Fibroblast of villous mesenchyme (primary cell): ENCODE results near the gene SDHB. TPM values are rescaled to one million over a fixed set of nuclear protein-coding genes. Genes with fewer than 3 reads are reported as not detected.

Experiments
- DNase-seq: peaks from one replicate; pipeline ENCODE4 v3.0.0-alpha.2; 2010; ENCODE audit warnings: low read depth
- H3K4me3 ChIP-seq: 2 replicates; pipeline ENCODE4 v1.5.1; 2011; ENCODE audit warnings: low read depth, mild to moderate bottlenecking, low read length
- total RNA-seq: library from RNA; depleted of rRNA; stranded (reverse); fragments of >200 nt; gene quantifications from 2 replicates; pipeline ENCODE4 v1.2.3, GENCODE V29; 2012
- TF ChIP-seq, protein P1 (sequence below): IDR thresholded peaks from 2 replicates; pipeline ENCODE4 v1.5.1; 2012; ENCODE audit warnings: low read depth, mild to moderate bottlenecking, low read length; ENCODE audit not compliant: insufficient read depth

The SDHB gene
- total RNA-seq, 1 donor = 123 TPM

DNA sequence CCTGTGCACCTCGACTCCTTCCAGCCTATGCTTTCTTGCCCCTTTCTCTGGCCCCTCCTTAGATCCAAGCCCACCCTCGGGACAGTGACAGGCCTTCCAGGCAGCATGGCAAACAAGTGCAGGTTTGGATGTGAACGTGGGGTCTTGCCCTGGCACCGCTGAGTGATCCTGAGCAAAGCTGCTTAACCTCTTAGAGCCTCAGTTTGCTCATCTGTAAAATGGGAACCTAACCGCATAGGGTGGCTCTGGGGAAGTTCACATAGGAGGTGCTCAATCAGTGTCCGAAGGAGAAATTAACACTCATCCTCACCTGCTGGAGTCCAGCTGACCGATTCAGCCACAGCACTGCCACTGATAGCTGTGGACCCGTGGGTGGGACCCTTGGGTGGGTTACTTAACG is 80.6 kb downstream of the SDHB start:
- DNase-seq = no peak
- no peak overlapping the region for H3K4me3 ChIP-seq
- TF ChIP-seq, protein P1, sequence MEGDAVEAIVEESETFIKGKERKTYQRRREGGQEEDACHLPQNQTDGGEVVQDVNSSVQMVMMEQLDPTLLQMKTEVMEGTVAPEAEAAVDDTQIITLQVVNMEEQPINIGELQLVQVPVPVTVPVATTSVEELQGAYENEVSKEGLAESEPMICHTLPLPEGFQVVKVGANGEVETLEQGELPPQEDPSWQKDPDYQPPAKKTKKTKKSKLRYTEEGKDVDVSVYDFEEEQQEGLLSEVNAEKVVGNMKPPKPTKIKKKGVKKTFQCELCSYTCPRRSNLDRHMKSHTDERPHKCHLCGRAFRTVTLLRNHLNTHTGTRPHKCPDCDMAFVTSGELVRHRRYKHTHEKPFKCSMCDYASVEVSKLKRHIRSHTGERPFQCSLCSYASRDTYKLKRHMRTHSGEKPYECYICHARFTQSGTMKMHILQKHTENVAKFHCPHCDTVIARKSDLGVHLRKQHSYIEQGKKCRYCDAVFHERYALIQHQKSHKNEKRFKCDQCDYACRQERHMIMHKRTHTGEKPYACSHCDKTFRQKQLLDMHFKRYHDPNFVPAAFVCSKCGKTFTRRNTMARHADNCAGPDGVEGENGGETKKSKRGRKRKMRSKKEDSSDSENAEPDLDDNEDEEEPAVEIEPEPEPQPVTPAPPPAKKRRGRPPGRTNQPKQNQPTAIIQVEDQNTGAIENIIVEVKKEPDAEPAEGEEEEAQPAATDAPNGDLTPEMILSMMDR = no peak

DNA sequence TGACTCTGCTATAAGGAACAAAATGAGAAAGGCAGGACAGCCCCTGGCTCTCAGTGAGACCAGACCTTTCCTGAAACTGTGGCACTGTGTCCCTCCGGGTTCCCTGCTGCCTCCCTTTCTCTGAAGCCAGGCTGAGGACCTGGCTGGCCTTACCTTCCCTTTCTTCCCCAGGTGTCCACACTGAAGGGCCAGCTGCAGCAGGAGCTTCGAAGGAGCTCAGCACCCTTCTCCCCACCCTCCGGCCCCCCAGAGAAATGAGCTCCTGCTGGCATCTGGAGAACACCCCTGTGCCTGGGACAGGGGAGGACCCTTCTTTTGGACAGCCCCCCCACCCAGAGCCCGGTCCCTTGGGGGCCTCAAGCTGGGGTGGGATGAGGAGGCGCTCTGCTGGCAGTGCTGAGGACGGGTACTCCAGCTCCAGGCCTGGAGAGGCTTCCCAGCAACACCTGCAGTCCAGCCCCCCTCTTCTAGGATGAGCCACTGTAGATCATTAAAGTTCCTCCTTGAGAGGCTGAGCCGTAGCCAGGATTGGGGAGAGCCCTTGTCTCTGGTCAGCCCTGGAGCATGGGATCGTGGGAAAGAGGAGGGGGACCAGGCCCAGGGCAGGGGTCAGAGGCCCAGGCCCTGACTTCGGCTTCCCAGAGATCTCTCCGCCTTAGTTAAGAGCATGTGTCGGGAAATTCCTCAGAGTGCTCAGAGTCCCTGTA is 81.5 kb downstream of the SDHB start:
- TF ChIP-seq, protein P1 = no peak

DNA sequence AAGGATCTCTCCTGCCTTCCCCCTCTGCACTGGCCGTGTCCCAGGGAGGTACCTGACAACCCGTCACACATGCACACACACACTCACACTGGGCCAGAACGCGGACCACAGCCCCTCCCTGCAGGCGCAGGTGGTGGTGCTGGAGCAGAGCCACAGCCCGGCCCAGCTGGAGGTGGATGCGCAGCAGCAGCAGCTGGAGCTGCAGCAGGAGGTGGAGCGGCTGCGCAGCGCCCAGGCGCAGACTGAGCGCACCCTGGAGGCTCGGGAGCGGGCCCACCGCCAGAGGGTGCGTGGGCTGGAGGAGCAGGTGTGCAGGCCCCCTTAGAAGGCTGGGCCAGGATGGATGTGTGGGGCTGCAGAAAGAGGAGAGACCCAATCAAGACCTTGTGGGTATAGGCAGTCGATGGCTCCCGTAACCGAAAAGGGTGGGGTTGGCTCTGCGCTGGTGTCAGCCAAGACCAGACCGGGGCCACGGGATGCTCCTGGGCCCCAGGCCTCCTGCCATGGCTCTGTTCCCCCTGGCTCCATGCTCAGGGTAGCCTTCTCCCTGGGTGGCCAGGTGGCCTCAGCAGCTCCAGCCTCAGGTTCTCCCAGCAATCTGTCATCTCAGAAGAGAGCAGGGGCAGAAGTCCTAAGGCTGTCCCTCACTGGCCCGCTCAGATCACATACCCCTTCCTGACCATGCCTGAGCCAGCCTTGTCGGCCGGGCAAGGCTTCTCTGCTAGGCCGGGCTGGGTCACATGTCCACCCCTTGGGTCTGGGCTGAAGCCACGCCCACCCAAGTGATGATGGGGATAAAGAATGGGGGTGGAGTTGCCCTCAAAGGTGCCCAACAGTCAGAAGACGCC is 82.3 kb downstream of the SDHB start:
- DNase-seq = peak; percentile 44
- TF ChIP-seq, protein P1 = no peak
- no peak overlapping the region for H3K4me3 ChIP-seq

More for the DNA sequence above, 81.5 kb downstream of the SDHB start:
- no peak overlapping the region for H3K4me3 ChIP-seq
- DNase-seq = no peak

DNA sequence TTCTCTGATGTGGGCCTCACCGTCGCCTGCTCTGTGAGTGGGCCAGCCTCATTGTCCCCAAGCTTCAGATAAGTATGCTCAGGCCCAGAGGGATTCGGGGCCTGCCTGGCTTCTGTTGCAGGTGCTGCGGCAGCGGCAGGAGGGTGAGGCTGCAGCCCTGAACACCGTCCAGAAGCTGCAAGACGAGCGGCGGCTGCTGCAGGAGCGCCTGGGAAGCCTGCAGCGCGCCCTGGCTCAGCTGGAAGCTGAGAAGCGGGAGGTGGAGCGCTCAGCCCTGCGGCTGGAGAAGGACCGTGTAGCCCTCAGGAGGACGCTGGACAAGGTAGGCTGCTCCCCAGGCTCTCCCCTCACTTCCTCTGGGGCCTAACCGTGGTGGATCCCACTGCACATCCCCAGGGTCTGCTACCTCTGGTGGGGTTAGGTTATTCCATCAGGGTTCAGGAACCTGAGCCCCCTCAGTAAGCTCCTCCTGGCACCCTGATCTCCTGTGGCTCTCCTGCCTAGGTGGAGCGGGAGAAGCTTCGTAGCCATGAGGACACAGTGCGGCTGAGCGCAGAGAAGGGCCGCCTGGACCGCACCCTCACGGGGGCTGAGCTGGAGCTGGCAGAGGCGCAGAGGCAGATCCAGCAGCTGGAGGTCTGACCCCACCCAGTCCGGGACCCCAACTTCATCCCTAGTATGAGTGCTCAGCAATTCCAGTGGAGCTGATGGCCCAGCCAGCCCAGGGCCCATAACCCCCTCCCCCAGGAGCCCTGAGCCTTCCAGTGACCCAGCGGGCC is 83.5 kb downstream of the SDHB start:
- H3K4me3 ChIP-seq = no peak overlapping the region
- TF ChIP-seq, protein P1 = no peak
- DNase-seq = no peak

DNA sequence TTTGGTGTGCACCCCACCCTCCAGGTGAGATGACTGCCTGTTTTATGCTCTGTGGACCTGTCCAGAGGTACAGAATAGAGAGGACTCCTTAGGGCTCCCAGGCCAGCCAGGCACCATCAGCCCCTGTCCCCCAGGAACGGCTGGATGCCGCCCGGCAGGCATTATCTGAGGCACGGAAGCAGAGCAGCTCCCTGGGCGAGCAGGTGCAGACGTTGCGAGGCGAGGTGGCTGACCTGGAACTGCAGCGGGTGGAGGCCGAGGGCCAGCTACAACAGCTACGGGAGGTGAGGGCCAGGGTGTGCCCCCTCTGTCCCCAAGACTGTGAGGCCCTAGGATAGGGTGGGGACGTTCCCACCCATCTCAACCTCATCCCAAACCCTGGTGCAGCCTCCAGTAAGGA is 84.2 kb downstream of the SDHB start:
- DNase-seq = no peak

DNA sequence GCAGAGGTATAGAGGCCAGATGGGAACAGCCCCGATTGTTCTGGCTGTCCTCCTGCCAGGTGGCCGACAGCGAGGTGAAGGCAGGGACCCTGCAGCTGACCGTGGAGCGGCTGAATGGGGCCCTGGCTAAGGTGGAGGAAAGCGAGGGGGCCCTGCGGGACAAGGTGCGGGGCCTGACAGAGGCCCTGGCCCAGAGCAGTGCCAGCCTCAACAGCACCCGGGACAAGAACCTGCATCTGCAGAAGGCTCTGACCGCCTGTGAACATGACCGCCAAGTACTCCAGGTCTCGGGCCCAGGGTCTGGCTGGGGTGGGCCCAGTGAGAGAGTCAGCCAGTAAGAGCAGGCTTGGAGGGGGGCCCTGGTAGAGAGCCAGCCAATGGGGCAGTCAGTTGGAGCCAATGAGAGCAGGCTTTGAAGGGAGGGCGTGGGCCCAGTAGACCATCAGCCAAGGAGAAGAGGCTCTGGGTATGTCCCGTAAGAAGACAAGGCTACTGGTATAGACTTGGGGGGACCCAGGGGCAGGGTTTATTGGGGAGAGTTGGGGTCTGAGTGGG is 84.7 kb downstream of the SDHB start:
- no peak for DNase-seq
- TF ChIP-seq, protein P1 = no peak
- H3K4me3 ChIP-seq = no peak overlapping the region

More for the DNA sequence above, 84.2 kb downstream of the SDHB start:
- H3K4me3 ChIP-seq = no peak overlapping the region
- TF ChIP-seq, protein P1 = no peak

Other genes with a start within 250 kb of the SDHB start
- gene RNU1-2, start 158.1 kb downstream of the SDHB start, total RNA-seq = under 0.01 TPM in 1 of 2 replicates, not detected in the other
- gene CROCC, start 132.1 kb downstream of the SDHB start, total RNA-seq = 13.8 and 22.2 TPM in 2 replicates
- gene MFAP2, start 73.4 kb downstream of the SDHB start, total RNA-seq = 33.2 and 70.2 TPM in 2 replicates
- gene ATP13A2, start 42.1 kb downstream of the SDHB start, total RNA-seq = 40.2 and 42.2 TPM in 2 replicates
- gene PADI2, start 65.4 kb upstream of the SDHB start, total RNA-seq = under 0.01 and 0.43 TPM in 2 replicates
- 0.43 and 0.64 TPM in 2 replicates for gene PADI1, start 151.1 kb upstream of the SDHB start, total RNA-seq
- under 0.01 TPM in 1 of 2 replicates, not detected in the other for gene PADI3, start 195.1 kb upstream of the SDHB start, total RNA-seq